HEK293 (cell line): Measurements from ENCODE around the gene NCR3LG1.

ENCODE experiments used
- CTCF ChIA-PET: fragments of 350-600 bp; formaldehyde crosslinking; extraction: SDS; loops from one replicate; lab custom pipeline; 2021; ENCODE audit warnings: antibody characterized with exemption; lab: Yijun Ruan, JAX
- POLR2A ChIA-PET: fragments of 300-600 bp; formaldehyde crosslinking; extraction: SDS; loops from one replicate; lab custom pipeline; 2020; ENCODE audit warnings: antibody characterized with exemption, inconsistent platforms; lab: Yijun Ruan, JAX
- H3K27ac ChIP-seq: fragments of 200-500 bp; sonication (Bioruptor generic); 2 replicates; pipeline ENCODE4 v1.5.1; 2014; ENCODE audit warnings: low read depth, low read length, control low read depth, inconsistent platforms; ENCODE audit errors: extremely low read depth
- H3K36me3 ChIP-seq, 2 experiments: fragments of 200-500 bp in 1 of 2; sonication (Bioruptor generic) in 1 of 2; 1 replicate in 1 of 2; 2 replicates in 1 of 2; pipeline ENCODE4 v1.5.1; 2014 to 2017; ENCODE audit warnings: inconsistent platforms in 2 of 2, low read length in 2 of 2; ENCODE audit not compliant: control insufficient read depth in 2 of 2, insufficient read depth in 1 of 2
- H3K4me1 ChIP-seq: fragments of 200-500 bp; sonication (Bioruptor generic); 2 replicates; pipeline ENCODE4 v1.5.1; 2014; ENCODE audit warnings: mild to moderate bottlenecking, low read length, inconsistent platforms; ENCODE audit not compliant: control insufficient read depth, insufficient read depth
- H3K4me3 ChIP-seq: 2 replicates; pipeline ENCODE4 v1.5.1; 2011; ENCODE audit warnings: low read depth, mild to moderate bottlenecking, control low read depth, low read length, moderate library complexity
- H3K9me3 ChIP-seq: fragments of 200-500 bp; sonication (Bioruptor generic); 2 replicates; pipeline ENCODE4 v1.5.1; 2014; ENCODE audit warnings: low read depth, low read length, inconsistent platforms; ENCODE audit not compliant: control insufficient read depth, insufficient read depth
- BCL11A ChIP-seq: fragments of 450-650 bp; formaldehyde crosslinking; IDR thresholded peaks from 2 replicates; pipeline ENCODE4 v1.5.1; 2016; ENCODE audit warnings: low read depth, missing biosample characterization, missing genetic modification characterization
- SP7 ChIP-seq: fragments of 450-650 bp; formaldehyde crosslinking; IDR thresholded peaks from 2 replicates; pipeline ENCODE4 v1.5.1; 2016; ENCODE audit warnings: missing biosample characterization, missing genetic modification characterization
- YY1 ChIP-seq: fragments of 450-650 bp; formaldehyde crosslinking; IDR thresholded peaks from 2 replicates; pipeline ENCODE4 v1.5.1; 2018; ENCODE audit warnings: missing biosample characterization, missing genetic modification characterization
- ZFHX2 ChIP-seq: fragments of 450-650 bp; formaldehyde crosslinking; conservative IDR thresholded peaks from 2 replicates; pipeline ENCODE4 v1.5.1; 2016; ENCODE audit warnings: missing biosample characterization, missing genetic modification characterization
- ZNF133 ChIP-seq: fragments of 450-650 bp; formaldehyde crosslinking; IDR thresholded peaks from 2 replicates; pipeline ENCODE4 v1.5.1; 2016; ENCODE audit warnings: missing biosample characterization, missing genetic modification characterization
- ZNF19 ChIP-seq: fragments of 450-650 bp; formaldehyde crosslinking; IDR thresholded peaks from 2 replicates; pipeline ENCODE4; 2016; ENCODE audit warnings: missing biosample characterization, missing genetic modification characterization, low read depth
- ZNF521 ChIP-seq: fragments of 450-650 bp; formaldehyde crosslinking; IDR thresholded peaks from 2 replicates; pipeline ENCODE4 v1.5.1; 2017; ENCODE audit warnings: missing biosample characterization, mild to moderate bottlenecking, missing genetic modification characterization
- ZNF623 ChIP-seq: fragments of 450-650 bp; formaldehyde crosslinking; IDR thresholded peaks from 2 replicates; pipeline ENCODE4 v1.5.1; 2016; ENCODE audit warnings: missing biosample characterization, missing genetic modification characterization
- ZNF660 ChIP-seq: fragments of 450-650 bp; IDR thresholded peaks from 2 replicates; pipeline ENCODE4 v1.5.1; 2018; ENCODE audit warnings: missing biosample characterization, mild to moderate bottlenecking, missing genetic modification characterization
- TF ChIP-seq, protein P1 (sequence below): fragments of 450-650 bp; formaldehyde crosslinking; IDR thresholded peaks from 2 replicates; pipeline ENCODE4 v1.5.1; 2016; ENCODE audit warnings: missing biosample characterization, missing genetic modification characterization
- TF ChIP-seq, protein P2 (sequence below): fragments of 450-650 bp; formaldehyde crosslinking; conservative IDR thresholded peaks from 2 replicates; pipeline ENCODE4 v1.5.1; 2016; ENCODE audit warnings: low read depth, missing biosample characterization, missing genetic modification characterization

The NCR3LG1 gene

DNA sequence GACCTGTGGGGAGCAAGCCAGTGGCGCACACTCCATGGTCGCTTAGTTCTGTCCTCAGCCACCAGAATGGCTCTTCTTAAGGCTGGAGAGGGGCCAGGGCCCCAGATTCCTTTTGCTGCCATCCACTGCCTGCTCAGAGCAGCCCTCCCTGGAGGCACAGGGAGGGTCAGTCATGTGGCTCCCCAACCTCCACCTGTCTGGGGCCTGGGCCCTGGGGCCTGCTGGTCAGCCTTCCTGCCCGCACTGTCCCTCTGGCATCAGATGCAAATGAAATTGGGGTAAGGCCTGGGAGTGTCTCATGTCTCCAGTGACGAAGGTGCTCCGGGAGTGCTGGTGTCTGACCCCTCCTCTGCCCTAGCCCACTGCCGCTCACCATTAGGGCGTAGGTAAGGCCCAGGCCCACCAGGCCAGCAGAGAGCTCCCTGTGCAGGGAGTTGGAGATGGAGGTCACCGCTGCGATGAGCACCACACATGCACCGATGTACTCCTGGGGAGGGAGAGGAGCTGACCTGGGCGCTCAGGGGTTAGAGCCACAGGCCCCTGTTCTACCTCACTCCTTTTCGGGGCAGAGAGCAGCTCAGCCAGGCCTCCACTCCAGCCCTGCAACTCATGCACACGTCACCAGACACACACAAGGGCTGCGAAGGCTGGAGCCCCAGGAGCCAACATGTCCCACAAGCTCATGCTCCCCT lies 45.9 kb downstream of the NCR3LG1 start:
- Histone ChIP-seq H3K4me1 (no peaks in the 10 kb centered on the region), H3K4me3 (no peak overlapping the region), H3K36me3 (no peaks in the 10 kb centered on the region)
- TF ChIP-seq, protein P1, sequence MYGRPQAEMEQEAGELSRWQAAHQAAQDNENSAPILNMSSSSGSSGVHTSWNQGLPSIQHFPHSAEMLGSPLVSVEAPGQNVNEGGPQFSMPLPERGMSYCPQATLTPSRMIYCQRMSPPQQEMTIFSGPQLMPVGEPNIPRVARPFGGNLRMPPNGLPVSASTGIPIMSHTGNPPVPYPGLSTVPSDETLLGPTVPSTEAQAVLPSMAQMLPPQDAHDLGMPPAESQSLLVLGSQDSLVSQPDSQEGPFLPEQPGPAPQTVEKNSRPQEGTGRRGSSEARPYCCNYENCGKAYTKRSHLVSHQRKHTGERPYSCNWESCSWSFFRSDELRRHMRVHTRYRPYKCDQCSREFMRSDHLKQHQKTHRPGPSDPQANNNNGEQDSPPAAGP (tag by site-specific recombination) = no peak
- TF ChIP-seq, protein P2, sequence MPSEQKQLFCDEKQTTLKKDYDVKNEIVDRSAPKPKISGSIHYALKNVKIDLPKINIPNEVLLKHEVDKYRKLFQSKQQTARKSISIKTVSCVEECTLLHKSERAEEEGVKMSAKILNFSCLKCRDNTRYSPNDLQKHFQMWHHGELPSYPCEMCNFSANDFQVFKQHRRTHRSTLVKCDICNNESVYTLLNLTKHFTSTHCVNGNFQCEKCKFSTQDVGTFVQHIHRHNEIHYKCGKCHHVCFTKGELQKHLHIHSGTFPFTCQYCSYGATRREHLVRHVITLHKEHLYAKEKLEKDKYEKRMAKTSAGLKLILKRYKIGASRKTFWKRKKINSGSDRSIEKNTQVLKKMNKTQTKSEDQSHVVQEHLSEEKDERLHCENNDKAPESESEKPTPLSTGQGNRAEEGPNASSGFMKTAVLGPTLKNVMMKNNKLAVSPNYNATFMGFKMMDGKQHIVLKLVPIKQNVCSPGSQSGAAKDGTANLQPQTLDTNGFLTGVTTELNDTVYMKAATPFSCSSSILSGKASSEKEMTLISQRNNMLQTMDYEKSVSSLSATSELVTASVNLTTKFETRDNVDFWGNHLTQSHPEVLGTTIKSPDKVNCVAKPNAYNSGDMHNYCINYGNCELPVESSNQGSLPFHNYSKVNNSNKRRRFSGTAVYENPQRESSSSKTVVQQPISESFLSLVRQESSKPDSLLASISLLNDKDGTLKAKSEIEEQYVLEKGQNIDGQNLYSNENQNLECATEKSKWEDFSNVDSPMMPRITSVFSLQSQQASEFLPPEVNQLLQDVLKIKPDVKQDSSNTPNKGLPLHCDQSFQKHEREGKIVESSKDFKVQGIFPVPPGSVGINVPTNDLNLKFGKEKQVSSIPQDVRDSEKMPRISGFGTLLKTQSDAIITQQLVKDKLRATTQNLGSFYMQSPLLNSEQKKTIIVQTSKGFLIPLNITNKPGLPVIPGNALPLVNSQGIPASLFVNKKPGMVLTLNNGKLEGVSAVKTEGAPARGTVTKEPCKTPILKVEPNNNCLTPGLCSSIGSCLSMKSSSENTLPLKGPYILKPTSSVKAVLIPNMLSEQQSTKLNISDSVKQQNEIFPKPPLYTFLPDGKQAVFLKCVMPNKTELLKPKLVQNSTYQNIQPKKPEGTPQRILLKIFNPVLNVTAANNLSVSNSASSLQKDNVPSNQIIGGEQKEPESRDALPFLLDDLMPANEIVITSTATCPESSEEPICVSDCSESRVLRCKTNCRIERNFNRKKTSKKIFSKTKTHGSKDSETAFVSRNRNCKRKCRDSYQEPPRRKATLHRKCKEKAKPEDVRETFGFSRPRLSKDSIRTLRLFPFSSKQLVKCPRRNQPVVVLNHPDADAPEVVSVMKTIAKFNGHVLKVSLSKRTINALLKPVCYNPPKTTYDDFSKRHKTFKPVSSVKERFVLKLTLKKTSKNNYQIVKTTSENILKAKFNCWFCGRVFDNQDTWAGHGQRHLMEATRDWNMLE (tag by site-specific recombination) = no peak
- TF ChIP-seq ZNF19 (tag by site-specific recombination) (no peak), BCL11A (tag by site-specific recombination) (no peak), ZNF133 (tag by site-specific recombination) (no peak)
- TF ChIP-seq, all 188 proteins: peak for 0
- Histone ChIP-seq H3K9me3 (no peaks in the 10 kb centered on the region), H3K27ac (no peak overlapping the region)
- ChIA-PET POLR2A (no interaction called here), CTCF (interaction anchor here (0.7 to 1.6 kb wide), 4 partner anchors 9 to 176 kb away, joined by 3 to 5 read pairs (median 3); partner anchors contain the start of gene KCNJ11)

DNA sequence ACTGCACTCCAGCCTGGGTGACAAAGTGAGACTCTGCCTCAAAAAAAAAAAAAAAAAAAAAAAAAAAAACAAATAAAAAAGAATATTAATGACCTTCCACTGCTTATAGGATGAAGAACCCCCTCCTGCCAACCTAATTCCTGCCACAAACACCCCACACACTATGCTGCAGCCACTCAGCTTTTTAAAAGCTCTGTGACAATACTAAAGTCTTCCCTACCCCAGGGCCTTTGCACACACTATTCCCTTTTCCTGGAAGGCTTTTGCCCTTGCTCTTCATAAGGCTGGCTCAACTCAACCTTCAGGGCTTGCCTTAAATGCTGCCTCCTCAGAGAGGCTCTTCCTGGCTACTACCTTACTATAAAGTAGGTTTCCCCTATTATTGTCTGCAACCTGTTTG lies 47.6 kb downstream of the NCR3LG1 start:
- TF ChIP-seq ZNF660 (no peak), YY1 (tag by site-specific recombination) (no peak), ZNF521 (tag by site-specific recombination) (no peak), ZNF623 (tag by site-specific recombination) (peak; percentile 94)
- no peaks in the 10 kb centered on the region for H3K4me1 ChIP-seq
- H3K9me3 ChIP-seq = no peaks in the 10 kb centered on the region
- CTCF ChIA-PET = interaction anchor here (0.6 to 2.5 kb wide), 3 partner anchors 15 to 75 kb away, joined by 3 to 7 read pairs (median 3); no protein-coding TSS in a partner anchor
- H3K36me3 ChIP-seq = no peaks in the 10 kb centered on the region
- POLR2A ChIA-PET = interaction anchor here (0.7 kb wide), 1 partner anchor 24 kb away, joined by 5 read pairs; no protein-coding TSS in a partner anchor
- no peak overlapping the region for H3K27ac ChIP-seq
- H3K4me3 ChIP-seq = no peak overlapping the region

DNA sequence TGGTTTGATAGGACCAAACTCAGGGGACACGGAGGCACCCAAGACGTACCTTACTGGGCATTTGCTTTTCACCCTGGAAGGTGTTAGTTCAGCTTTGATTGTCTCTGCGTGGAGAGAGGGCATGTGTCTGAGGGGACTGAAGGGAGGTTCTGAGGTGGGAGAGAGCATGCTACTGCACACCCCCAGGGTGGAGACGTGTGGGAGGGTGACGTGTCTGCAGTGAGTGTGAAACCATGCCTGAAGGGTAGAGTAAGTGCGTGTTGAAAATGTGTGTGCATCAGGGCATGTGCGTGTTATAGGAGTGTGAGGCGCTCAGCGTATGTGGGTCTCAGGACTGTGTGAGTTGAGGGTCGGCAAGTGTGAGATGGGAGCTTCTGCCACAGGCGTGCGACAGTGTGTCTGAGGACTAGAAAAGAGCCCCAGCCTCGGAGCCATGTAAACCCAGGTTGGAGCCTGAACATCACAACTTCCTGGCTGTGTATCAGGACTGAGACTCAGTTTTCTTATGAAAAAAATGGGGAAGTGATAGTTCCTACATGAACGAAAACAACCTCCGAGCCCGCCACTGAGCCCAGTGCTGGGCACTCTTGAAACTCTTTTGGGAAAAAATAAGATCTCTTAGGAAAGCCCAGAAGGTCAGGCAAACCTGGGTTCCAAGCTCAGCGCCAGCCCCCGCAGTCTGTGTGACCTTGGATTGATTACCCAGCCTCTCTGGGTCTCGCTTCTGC lies 48.6 kb downstream of the NCR3LG1 start:
- Histone ChIP-seq H3K4me3 (no peak overlapping the region), H3K4me1 (no peaks in the 10 kb centered on the region), H3K27ac (no peak overlapping the region), H3K36me3 (no peaks in the 10 kb centered on the region)
- ChIA-PET POLR2A (interaction anchor here (1.2 kb wide), 1 partner anchor 18 kb away, joined by 3 read pairs; no protein-coding TSS in a partner anchor), CTCF (interaction anchor here (0.9 to 2.5 kb wide), 4 partner anchors 12 to 128 kb away, joined by 3 to 7 read pairs (median 4); partner anchors contain the start of gene KCNJ11)
- no peak for TF ChIP-seq SP7 (tag by site-specific recombination)
- peak; percentile 41 for TF ChIP-seq ZFHX2 (tag by site-specific recombination)
- TF ChIP-seq, all 188 proteins: peak for 1
- H3K9me3 ChIP-seq = no peaks in the 10 kb centered on the region
